Activated CD8-positive, alpha-beta T cell treated with anti-CD3 and anti-CD28 coated beads for 36 hours (primary cell): ENCODE data around the gene NPR1. TPM values are rescaled to one million over a fixed set of nuclear protein-coding genes. Genes with fewer than 3 reads are reported as not detected.

Source experiments
- ATAC-seq: fragments of 200-7000 bp; cut with Tn5 transposase; one replicate; pipeline ENCODE4 v1.10.0; 2021; ENCODE audit warnings: mild to moderate bottlenecking, moderate library complexity
- CTCF ChIA-PET: fragments of 350-600 bp; sonication (Branson Sonifier 250); formaldehyde crosslinking; loops from one replicate; lab custom pipeline; 2021; ENCODE audit warnings: antibody characterized with exemption; lab: Charles Lee
- POLR2A ChIA-PET: fragments of 350-600 bp; sonication (Branson Sonifier 250); formaldehyde crosslinking; loops from one replicate; lab custom pipeline; 2021; ENCODE audit warnings: antibody characterized with exemption; lab: Charles Lee
- DNase-seq: peaks from one replicate; pipeline ENCODE4 v3.0.0-alpha.2; 2020
- H3K27ac Mint-ChIP-seq: one replicate; pipeline ENCODE4 v1.8.0; 2021; ENCODE audit warnings: mild to moderate bottlenecking, mixed read lengths
- H3K27me3 Mint-ChIP-seq: one replicate; pipeline ENCODE4 v1.8.0; 2021; ENCODE audit warnings: mixed read lengths
- H3K36me3 Mint-ChIP-seq: one replicate; pipeline ENCODE4 v1.8.0; 2021; ENCODE audit warnings: low read depth, mixed read lengths
- H3K4me1 Mint-ChIP-seq: one replicate; pipeline ENCODE4 v1.8.0; 2021; ENCODE audit warnings: low read depth, mixed read lengths
- H3K4me3 Mint-ChIP-seq: one replicate; pipeline ENCODE4 v1.8.0; 2021; ENCODE audit warnings: mild to moderate bottlenecking, moderate library complexity, mixed read lengths
- H3K9me3 Mint-ChIP-seq: one replicate; pipeline ENCODE4 v1.8.0; 2021; ENCODE audit warnings: mixed read lengths
- intact Hi-C: fragments of 100-400 bp; cut with micrococcal nuclease; formaldehyde crosslinking; loops from one replicate; pipeline ENCODE4 v1.10.0; 2022
- total RNA-seq, 2 experiments: library from RNA; stranded (reverse); gene quantifications; one replicate each; pipeline ENCODE4 v1.2.3, GENCODE V29; 2021
- TF ChIP-seq, protein P1 (sequence below): fragments of 200-600 bp; IDR thresholded peaks from one replicate; pipeline ENCODE4 v1.8.0; 2022; ENCODE audit warnings: antibody characterized with exemption, mild to moderate bottlenecking

NPR1 gene
- total RNA-seq, 2 experiments from 2014 or later = not detected

DNA sequence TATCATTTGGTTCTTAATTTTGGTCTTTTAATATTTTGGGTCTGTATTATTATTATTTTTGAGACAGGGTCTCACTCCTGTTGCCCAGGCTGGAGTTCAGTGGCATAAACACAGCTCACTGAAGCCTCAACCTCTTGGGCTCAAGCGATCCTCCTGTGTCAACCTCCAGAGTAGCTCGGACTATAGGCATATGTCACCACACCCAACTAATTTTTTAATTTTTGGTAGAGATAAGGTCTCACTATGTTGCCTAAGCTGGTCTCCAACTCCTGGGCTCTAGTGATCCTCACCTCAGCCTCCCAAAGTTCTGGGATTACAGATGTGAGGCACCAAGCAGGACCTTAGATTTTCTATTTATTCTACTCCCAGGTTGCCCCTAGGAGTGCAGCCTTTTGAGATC is 5.0 kb upstream of the NPR1 start:
- Mint-ChIP-seq H3K4me1 (peaks cover 23% of the 10 kb centered on the region), H3K27ac (no peak overlapping the region), H3K9me3 (no peaks in the 10 kb centered on the region), H3K36me3 (peaks cover 19% of the 10 kb centered on the region), H3K4me3 (peak overlapping the region; percentile 50), H3K27me3 (peaks cover 19% of the 10 kb centered on the region)
- no peak for DNase-seq
- ChIA-PET POLR2A (no interaction called here), CTCF (interaction anchor here (1.2 to 3.3 kb wide), 2 partner anchors 39 to 76 kb away, joined by 3 to 17 read pairs; partner anchors contain the start of gene CHTOP)
- TF ChIP-seq, protein P1, sequence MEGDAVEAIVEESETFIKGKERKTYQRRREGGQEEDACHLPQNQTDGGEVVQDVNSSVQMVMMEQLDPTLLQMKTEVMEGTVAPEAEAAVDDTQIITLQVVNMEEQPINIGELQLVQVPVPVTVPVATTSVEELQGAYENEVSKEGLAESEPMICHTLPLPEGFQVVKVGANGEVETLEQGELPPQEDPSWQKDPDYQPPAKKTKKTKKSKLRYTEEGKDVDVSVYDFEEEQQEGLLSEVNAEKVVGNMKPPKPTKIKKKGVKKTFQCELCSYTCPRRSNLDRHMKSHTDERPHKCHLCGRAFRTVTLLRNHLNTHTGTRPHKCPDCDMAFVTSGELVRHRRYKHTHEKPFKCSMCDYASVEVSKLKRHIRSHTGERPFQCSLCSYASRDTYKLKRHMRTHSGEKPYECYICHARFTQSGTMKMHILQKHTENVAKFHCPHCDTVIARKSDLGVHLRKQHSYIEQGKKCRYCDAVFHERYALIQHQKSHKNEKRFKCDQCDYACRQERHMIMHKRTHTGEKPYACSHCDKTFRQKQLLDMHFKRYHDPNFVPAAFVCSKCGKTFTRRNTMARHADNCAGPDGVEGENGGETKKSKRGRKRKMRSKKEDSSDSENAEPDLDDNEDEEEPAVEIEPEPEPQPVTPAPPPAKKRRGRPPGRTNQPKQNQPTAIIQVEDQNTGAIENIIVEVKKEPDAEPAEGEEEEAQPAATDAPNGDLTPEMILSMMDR = no peak
- intact Hi-C loops = loop anchor here (5.0 kb wide), 1 partner anchor 314 kb away; the partner anchor contains the start of gene RAB13
- ATAC-seq = no peak

DNA sequence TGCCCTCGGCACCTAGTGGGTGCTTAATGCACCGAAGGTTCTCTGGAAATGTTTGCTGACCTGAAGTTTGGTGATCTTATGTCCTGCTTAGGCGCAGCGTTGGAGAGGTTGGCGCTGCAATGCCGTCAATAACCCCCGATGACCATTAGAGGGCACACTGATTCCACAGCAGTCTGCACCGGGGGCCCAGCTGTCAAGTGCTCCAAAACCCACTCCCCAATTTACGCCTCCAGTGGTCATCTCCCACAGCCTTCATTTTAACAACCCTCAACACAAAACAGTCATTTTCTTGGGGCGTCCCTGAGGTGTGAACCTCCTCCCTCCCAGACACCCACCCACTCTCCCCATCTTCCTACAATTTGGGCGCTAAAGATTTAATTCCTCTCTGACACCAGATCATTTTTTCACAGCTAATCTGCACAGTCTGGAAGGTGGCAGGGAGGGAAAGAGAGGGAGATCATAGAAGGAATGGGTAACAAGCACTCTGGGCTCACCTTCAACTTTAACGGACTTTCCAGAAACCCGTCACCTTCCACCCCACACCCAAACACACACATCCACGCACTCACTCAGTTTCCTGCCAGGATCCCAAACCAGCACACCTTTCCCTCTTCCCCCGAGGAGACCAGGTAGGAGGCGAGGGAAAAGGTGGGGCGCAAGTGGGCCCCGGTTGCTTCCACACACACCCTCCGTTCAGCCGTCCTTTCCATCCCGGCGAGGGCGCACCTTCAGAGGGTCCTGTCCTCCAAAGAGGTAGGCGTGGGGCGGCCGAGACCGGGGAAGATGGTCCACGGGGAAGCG is 570 bp upstream of the NPR1 start:
- intact Hi-C loops = loop anchor here (5.0 kb wide), 1 partner anchor 69 kb away; no protein-coding TSS in a partner anchor
- peaks cover 21% of the 10 kb centered on the region for H3K4me1 Mint-ChIP-seq
- DNase-seq (peak; percentile 59), ATAC-seq (peak; percentile 78)
- H3K27ac Mint-ChIP-seq = no peak overlapping the region
- peaks cover 41% of the 10 kb centered on the region for H3K27me3 Mint-ChIP-seq
- no peaks in the 10 kb centered on the region for H3K36me3 Mint-ChIP-seq
- CTCF ChIA-PET = interaction anchor here (0.7 to 5.2 kb wide), 22 partner anchors 8 to 308 kb away, joined by 3 to 40 read pairs (median 4); partner anchors contain the start of genes CHTOP, INTS3, RAB13 and SNAPIN
- no peaks in the 10 kb centered on the region for H3K9me3 Mint-ChIP-seq
- POLR2A ChIA-PET = interaction anchor here (0.8 to 1.7 kb wide), 2 partner anchors 16 to 75 kb away, joined by 3 to 5 read pairs; no protein-coding TSS in a partner anchor
- TF ChIP-seq, protein P1 = peak; percentile 91
- H3K4me3 Mint-ChIP-seq = peak overlapping the region; percentile 65

DNA sequence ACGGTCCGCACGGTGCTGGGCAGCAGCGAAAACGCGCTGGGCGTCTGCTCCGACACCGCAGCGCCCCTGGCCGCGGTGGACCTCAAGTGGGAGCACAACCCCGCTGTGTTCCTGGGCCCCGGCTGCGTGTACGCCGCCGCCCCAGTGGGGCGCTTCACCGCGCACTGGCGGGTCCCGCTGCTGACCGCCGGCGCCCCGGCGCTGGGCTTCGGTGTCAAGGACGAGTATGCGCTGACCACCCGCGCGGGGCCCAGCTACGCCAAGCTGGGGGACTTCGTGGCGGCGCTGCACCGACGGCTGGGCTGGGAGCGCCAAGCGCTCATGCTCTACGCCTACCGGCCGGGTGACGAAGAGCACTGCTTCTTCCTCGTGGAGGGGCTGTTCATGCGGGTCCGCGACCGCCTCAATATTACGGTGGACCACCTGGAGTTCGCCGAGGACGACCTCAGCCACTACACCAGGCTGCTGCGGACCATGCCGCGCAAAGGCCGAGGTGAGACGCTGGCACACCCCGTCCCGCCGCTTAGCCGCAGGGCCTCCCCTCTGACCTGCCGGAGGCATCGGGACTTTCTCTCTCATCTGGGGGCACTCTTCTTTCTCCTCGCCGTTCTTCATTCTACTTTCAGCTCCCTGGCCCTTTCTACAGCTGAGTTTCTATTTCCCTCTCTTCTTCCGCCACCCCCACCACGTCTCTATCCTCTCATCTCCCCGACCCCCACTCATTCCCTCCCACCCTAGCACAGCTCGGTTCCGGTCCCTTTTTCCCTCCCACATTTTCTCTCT is 1.0 kb downstream of the NPR1 start:
- POLR2A ChIA-PET = interaction anchor here (0.6 to 0.7 kb wide), 3 partner anchors 44 to 284 kb away, joined by 3 read pairs; no protein-coding TSS in a partner anchor
- TF ChIP-seq, protein P1 = peak; percentile 52
- no peaks in the 10 kb centered on the region for H3K36me3 Mint-ChIP-seq
- H3K4me3 Mint-ChIP-seq = peak overlapping the region; percentile 57
- CTCF ChIA-PET = interaction anchor here (0.8 to 5.2 kb wide), 8 partner anchors 12 to 107 kb away, joined by 3 to 40 read pairs (median 4); partner anchors contain the start of gene CHTOP
- no peak overlapping the region for H3K27ac Mint-ChIP-seq
- H3K4me1 Mint-ChIP-seq = peaks cover 19% of the 10 kb centered on the region
- DNase-seq = peak; percentile 41
- H3K27me3 Mint-ChIP-seq = peaks cover 43% of the 10 kb centered on the region
- H3K9me3 Mint-ChIP-seq = no peaks in the 10 kb centered on the region
- intact Hi-C loops = loop anchor here (5.0 kb wide), 1 partner anchor 68 kb away; no protein-coding TSS in a partner anchor
- ATAC-seq = peak; percentile 63

DNA sequence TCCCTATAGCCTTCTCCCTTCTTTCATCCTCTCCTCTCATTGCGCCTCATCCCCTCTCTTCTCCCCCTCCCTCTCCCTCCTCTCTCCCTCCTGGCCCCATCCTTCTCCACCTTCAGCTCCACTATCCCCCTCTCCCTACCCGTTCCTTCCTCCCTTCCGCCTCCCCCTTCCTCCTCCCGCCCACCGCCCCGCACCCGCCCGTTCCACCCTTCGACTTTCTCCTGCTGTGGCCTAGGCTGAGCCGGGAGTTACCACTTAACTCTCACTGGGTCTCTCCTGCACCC is 1.6 kb downstream of the NPR1 start:
- DNase-seq (no peak), ATAC-seq (no peak)
- ChIA-PET POLR2A (interaction anchor here (0.6 to 0.7 kb wide), 2 partner anchors 70 to 284 kb away, joined by 3 read pairs; no protein-coding TSS in a partner anchor), CTCF (interaction anchor here (0.8 to 5.2 kb wide), 4 partner anchors 12 to 70 kb away, joined by 3 to 40 read pairs (median 3); no protein-coding TSS in a partner anchor)
- H3K36me3 Mint-ChIP-seq = no peaks in the 10 kb centered on the region
- H3K27ac Mint-ChIP-seq = no peak overlapping the region
- no peak overlapping the region for H3K4me3 Mint-ChIP-seq
- H3K9me3 Mint-ChIP-seq = no peaks in the 10 kb centered on the region
- intact Hi-C loops = no loop called here
- TF ChIP-seq, protein P1 = no peak
- peaks cover 43% of the 10 kb centered on the region for H3K27me3 Mint-ChIP-seq
- H3K4me1 Mint-ChIP-seq = peaks cover 19% of the 10 kb centered on the region
